HEK293 (cell line): ENCODE results near the gene SERPINB11.

Experiments used
- GFI1B ChIP-seq: fragments of 450-650 bp; formaldehyde crosslinking; IDR thresholded peaks from 2 replicates; pipeline ENCODE4 v1.5.1; 2016; ENCODE audit warnings: missing biosample characterization, missing genetic modification characterization
- YY1 ChIP-seq: fragments of 450-650 bp; formaldehyde crosslinking; IDR thresholded peaks from 2 replicates; pipeline ENCODE4 v1.5.1; 2018; ENCODE audit warnings: missing biosample characterization, missing genetic modification characterization
- YY2 ChIP-seq: fragments of 450-650 bp; formaldehyde crosslinking; IDR thresholded peaks from 2 replicates; pipeline ENCODE4 v1.5.1; 2016; ENCODE audit warnings: missing biosample characterization, missing genetic modification characterization
- ZNF146 ChIP-seq: fragments of 450-650 bp; formaldehyde crosslinking; IDR thresholded peaks from 2 replicates; pipeline ENCODE4 v1.5.1; 2016; ENCODE audit warnings: missing biosample characterization, missing genetic modification characterization
- ZNF157 ChIP-seq: fragments of 450-650 bp; formaldehyde crosslinking; IDR thresholded peaks from 2 replicates; pipeline ENCODE4 v1.5.1; 2016; ENCODE audit warnings: missing biosample characterization, missing genetic modification characterization
- ZNF174 ChIP-seq: fragments of 450-650 bp; formaldehyde crosslinking; IDR thresholded peaks from 2 replicates; pipeline ENCODE4 v1.5.0; 2017; ENCODE audit warnings: missing biosample characterization, mild to moderate bottlenecking, missing genetic modification characterization
- ZNF24 ChIP-seq: fragments of 450-650 bp; formaldehyde crosslinking; IDR thresholded peaks from 2 replicates; pipeline ENCODE4 v1.5.1; 2016; ENCODE audit warnings: missing biosample characterization, missing genetic modification characterization
- ZNF558 ChIP-seq: fragments of 450-650 bp; formaldehyde crosslinking; IDR thresholded peaks from 2 replicates; pipeline ENCODE4 v1.5.1; 2016; ENCODE audit warnings: missing biosample characterization, missing genetic modification characterization
- ZNF560 ChIP-seq: fragments of 450-650 bp; formaldehyde crosslinking; IDR thresholded peaks from 2 replicates; pipeline ENCODE4 v1.5.1; 2017; ENCODE audit warnings: missing biosample characterization, missing genetic modification characterization, borderline replicate concordance
- ZNF76 ChIP-seq: fragments of 450-650 bp; formaldehyde crosslinking; IDR thresholded peaks from 2 replicates; pipeline ENCODE4; 2016; ENCODE audit warnings: low read depth, missing biosample characterization, missing genetic modification characterization, borderline replicate concordance
- TF ChIP-seq, protein P1 (sequence below): fragments of 450-650 bp; formaldehyde crosslinking; IDR thresholded peaks from 2 replicates; pipeline ENCODE4 v1.5.1; 2016; ENCODE audit warnings: missing biosample characterization, missing genetic modification characterization
- TF ChIP-seq, protein P2 (sequence below): fragments of 450-650 bp; formaldehyde crosslinking; IDR thresholded peaks from 2 replicates; pipeline ENCODE4 v1.5.1; 2016; ENCODE audit warnings: missing biosample characterization, missing genetic modification characterization
- TF ChIP-seq, protein P3 (sequence below): fragments of 450-650 bp; formaldehyde crosslinking; IDR thresholded peaks from 2 replicates; pipeline ENCODE4 v1.5.1; 2016; ENCODE audit warnings: missing biosample characterization, missing genetic modification characterization

DNA sequence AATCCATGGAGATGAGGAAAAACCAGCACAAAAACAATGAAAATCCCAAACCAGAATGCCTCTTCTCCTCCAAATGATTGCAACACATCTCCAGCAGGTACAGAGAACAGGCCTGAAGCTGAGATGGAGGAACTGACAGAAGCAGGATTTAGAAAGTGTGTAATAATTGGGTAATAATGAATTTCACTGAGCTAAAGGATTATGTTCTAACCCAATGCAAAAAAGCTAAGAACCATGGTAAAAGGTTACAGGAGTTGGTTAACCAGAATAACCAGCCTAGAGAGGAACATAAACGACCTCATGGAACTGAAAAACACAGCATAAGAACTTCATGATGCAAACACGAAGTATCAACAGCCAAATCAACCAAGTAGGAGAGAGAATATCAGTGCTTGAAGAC lies 13.7 kb upstream of the SERPINB11 start:
- TF ChIP-seq, protein P1, sequence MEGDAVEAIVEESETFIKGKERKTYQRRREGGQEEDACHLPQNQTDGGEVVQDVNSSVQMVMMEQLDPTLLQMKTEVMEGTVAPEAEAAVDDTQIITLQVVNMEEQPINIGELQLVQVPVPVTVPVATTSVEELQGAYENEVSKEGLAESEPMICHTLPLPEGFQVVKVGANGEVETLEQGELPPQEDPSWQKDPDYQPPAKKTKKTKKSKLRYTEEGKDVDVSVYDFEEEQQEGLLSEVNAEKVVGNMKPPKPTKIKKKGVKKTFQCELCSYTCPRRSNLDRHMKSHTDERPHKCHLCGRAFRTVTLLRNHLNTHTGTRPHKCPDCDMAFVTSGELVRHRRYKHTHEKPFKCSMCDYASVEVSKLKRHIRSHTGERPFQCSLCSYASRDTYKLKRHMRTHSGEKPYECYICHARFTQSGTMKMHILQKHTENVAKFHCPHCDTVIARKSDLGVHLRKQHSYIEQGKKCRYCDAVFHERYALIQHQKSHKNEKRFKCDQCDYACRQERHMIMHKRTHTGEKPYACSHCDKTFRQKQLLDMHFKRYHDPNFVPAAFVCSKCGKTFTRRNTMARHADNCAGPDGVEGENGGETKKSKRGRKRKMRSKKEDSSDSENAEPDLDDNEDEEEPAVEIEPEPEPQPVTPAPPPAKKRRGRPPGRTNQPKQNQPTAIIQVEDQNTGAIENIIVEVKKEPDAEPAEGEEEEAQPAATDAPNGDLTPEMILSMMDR (tag by site-specific recombination): no peak
- TF ChIP-seq ZNF558 (tag by site-specific recombination): no peak
- TF ChIP-seq ZNF76 (tag by site-specific recombination): no peak
- no peak for TF ChIP-seq GFI1B (tag by site-specific recombination)
- no peak for TF ChIP-seq ZNF560 (tag by site-specific recombination)
- TF ChIP-seq ZNF174 (tag by site-specific recombination): no peak
- TF ChIP-seq, protein P2, sequence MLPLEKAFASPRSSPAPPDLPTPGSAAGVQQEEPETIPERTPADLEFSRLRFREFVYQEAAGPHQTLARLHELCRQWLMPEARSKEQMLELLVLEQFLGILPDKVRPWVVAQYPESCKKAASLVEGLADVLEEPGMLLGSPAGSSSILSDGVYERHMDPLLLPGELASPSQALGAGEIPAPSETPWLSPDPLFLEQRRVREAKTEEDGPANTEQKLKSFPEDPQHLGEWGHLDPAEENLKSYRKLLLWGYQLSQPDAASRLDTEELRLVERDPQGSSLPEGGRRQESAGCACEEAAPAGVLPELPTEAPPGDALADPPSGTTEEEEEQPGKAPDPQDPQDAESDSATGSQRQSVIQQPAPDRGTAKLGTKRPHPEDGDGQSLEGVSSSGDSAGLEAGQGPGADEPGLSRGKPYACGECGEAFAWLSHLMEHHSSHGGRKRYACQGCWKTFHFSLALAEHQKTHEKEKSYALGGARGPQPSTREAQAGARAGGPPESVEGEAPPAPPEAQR (tag by site-specific recombination): no peak
- no peak for TF ChIP-seq YY2 (tag by site-specific recombination)
- no peak for TF ChIP-seq ZNF157 (tag by site-specific recombination)
- TF ChIP-seq, protein P3, sequence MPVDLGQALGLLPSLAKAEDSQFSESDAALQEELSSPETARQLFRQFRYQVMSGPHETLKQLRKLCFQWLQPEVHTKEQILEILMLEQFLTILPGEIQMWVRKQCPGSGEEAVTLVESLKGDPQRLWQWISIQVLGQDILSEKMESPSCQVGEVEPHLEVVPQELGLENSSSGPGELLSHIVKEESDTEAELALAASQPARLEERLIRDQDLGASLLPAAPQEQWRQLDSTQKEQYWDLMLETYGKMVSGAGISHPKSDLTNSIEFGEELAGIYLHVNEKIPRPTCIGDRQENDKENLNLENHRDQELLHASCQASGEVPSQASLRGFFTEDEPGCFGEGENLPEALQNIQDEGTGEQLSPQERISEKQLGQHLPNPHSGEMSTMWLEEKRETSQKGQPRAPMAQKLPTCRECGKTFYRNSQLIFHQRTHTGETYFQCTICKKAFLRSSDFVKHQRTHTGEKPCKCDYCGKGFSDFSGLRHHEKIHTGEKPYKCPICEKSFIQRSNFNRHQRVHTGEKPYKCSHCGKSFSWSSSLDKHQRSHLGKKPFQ (tag by site-specific recombination): no peak
- no peak for TF ChIP-seq YY1 (tag by site-specific recombination)
- no peak for TF ChIP-seq ZNF24
- no peak for TF ChIP-seq ZNF146 (tag by site-specific recombination)
